GM21723 (cell line): ENCODE results near the gene BSCL2.
"Not testable (repeated sequence)": the region's sequence is repeated elsewhere in the genome, so short reads cannot be mapped to it uniquely, and the experiment has no call there.

Experiments used
- ATAC-seq: cut with Tn5 transposase; IDR thresholded peaks from one replicate; pipeline ENCODE4 v1.9.1; 2021; ENCODE audit warnings: mild to moderate bottlenecking, moderate library complexity; ENCODE audit not compliant: unreplicated experiment

BSCL2 gene

GRCh38 chr11:62719302-62719978 lies 12.2 kb upstream of the BSCL2 start:
- no peak for ATAC-seq

GRCh38 chr11:62716816-62717215 lies 9.6 kb upstream of the BSCL2 start:
- ATAC-seq, result no peak

- ATAC-seq, result no peak
Observed at GRCh38 chr11:62716206-62716605, 9.0 kb upstream of the BSCL2 start.

GRCh38 chr11:62715150-62716130 lies 8.2 kb upstream of the BSCL2 start:
- no peak for ATAC-seq

GRCh38 chr11:62713343-62713742 lies 6.1 kb upstream of the BSCL2 start:
- ATAC-seq, result no peak

- no peak for ATAC-seq
Observed at GRCh38 chr11:62712861-62713260, 5.6 kb upstream of the BSCL2 start.

- no peak for ATAC-seq
Observed at GRCh38 chr11:62712276-62712812, 5.1 kb upstream of the BSCL2 start.

GRCh38 chr11:62710001-62710345 lies 2.7 kb upstream of the BSCL2 start:
- ATAC-seq, result no peak

GRCh38 chr11:62709247-62710000 lies 2.2 kb upstream of the BSCL2 start:
- peak; percentile 66 for ATAC-seq

- no peak for ATAC-seq
Observed at GRCh38 chr11:62708793-62709192, 1.6 kb upstream of the BSCL2 start.

GRCh38 chr11:62708392-62708791 lies 1.2 kb upstream of the BSCL2 start:
- ATAC-seq, result no peak

- no peak for ATAC-seq
Observed at GRCh38 chr11:62706850-62707247, 375 bp downstream of the BSCL2 start.

- ATAC-seq, result peak; percentile 58
Observed at GRCh38 chr11:62705880-62706849, 1.1 kb downstream of the BSCL2 start.

- ATAC-seq, result no peak
Observed at GRCh38 chr11:62705413-62705812, 1.8 kb downstream of the BSCL2 start.

- ATAC-seq, result not testable (repeated sequence)
Observed at GRCh38 chr11:62703921-62704320, 3.3 kb downstream of the BSCL2 start.

GRCh38 chr11:62702246-62702645 lies 5.0 kb downstream of the BSCL2 start:
- no peak for ATAC-seq

GRCh38 chr11:62694455-62695167 lies 12.6 kb downstream of the BSCL2 start:
- ATAC-seq, result no peak

- ATAC-seq, result not testable (repeated sequence)
Observed at GRCh38 chr11:62693624-62694023, 13.6 kb downstream of the BSCL2 start.

- no peak for ATAC-seq
Observed at GRCh38 chr11:62689421-62690183, 17.6 kb downstream of the BSCL2 start, which contains the start of gene LRRN4CL. Gene LRRN4CL (minus strand): TSS chr11:62689530. CDS start chr11:62688508, 1,022 bp downstream.
